Measurements from ENCODE around the gene RNF13. TPM values are rescaled to one million over a fixed set of nuclear protein-coding genes. Genes with fewer than 3 reads are reported as not detected.

RNF13 gene
- total and polyA plus RNA-seq, 3 donors from 2014 or later, result 41.7 to 85.0 (median 81.8) TPM

DNA sequence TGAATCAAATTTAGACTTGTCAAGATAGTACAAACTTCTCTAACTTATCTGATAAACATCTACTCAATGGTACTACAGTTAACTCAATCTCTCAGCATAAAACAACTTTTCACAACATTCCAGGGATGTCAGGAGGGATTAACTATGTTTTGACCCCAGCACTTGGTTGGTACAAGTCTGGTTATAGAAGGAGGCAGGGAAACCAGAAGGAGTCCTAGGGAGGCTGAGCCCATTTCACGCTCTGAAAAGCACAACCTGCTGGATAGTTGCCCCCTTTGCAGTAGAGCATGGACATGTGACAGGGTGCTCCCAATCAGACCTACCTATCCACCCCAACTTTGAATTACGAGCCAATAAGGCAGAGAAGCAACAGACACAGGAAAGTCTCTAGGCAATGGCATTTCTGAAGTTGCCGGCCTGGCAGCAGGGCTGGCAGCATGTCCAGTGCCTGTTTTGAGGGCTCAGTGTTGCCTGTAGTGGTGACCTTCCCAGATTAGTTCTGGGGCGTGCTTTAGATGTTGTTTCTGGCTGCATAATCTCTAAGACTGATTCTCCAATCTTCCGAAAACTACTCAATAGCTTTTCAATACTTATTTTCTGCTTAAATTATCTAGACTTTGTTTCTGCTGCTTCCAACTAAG lies 28.8 kb upstream of the RNF13 start:
- intact Hi-C loops (cut with DNase I; ENCODE audit: low total_unique reads), result no loop called here
- H3K9me3 ChIP-seq, result no peaks in the 10 kb centered on the region
- no peak for DNase-seq
- no peaks in the 10 kb centered on the region for H3K27me3 ChIP-seq
- H3K4me3 ChIP-seq, result no peak overlapping the region
- TF ChIP-seq, protein P1, sequence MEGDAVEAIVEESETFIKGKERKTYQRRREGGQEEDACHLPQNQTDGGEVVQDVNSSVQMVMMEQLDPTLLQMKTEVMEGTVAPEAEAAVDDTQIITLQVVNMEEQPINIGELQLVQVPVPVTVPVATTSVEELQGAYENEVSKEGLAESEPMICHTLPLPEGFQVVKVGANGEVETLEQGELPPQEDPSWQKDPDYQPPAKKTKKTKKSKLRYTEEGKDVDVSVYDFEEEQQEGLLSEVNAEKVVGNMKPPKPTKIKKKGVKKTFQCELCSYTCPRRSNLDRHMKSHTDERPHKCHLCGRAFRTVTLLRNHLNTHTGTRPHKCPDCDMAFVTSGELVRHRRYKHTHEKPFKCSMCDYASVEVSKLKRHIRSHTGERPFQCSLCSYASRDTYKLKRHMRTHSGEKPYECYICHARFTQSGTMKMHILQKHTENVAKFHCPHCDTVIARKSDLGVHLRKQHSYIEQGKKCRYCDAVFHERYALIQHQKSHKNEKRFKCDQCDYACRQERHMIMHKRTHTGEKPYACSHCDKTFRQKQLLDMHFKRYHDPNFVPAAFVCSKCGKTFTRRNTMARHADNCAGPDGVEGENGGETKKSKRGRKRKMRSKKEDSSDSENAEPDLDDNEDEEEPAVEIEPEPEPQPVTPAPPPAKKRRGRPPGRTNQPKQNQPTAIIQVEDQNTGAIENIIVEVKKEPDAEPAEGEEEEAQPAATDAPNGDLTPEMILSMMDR (IDR thresholded peaks at IDR 0.05), result no peak
- no peak for TF ChIP-seq POLR2A (IDR thresholded peaks at IDR 0.05)
- peak overlapping the region in 1 of 2 donors; percentile 38 for H3K27ac ChIP-seq
- no peaks in the 10 kb centered on the region for H3K36me3 ChIP-seq (ENCODE audit: low read depth, missing control alignments)
- no peaks in the 10 kb centered on the region for H3K4me1 ChIP-seq
- 87 to 88% methylated on average over 5 of the region's 5 CpGs for WGBS, 2 donors

DNA sequence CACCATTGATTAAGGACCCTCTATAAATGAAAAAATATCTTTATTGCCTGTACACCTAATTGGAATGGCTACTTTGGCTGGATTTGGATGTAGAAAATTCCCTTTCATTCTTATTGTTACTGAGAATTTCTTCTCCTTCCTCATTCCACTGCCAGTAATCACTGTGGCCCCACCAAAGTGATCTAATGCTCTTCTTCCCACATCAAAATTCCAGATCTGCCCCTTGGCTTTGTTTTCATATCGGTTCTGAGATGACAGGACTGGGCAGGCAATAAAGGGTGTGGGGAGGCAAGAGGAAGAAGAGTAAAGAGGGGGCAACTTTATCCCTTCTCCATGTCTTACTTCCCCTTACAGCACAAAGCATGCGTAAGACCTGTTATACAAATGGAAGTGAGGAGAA lies 22.7 kb upstream of the RNF13 start:
- no peaks in the 10 kb centered on the region for H3K36me3 ChIP-seq (ENCODE audit: low read depth, missing control alignments)
- no peak for DNase-seq
- WGBS, 2 donors, result 77 to 88% methylated on average over 2 of the region's 2 CpGs
- H3K27ac ChIP-seq, result no peak overlapping the region
- intact Hi-C loops (cut with DNase I; ENCODE audit: low total_unique reads), result no loop called here
- no peaks in the 10 kb centered on the region for H3K27me3 ChIP-seq
- TF ChIP-seq POLR2A (IDR thresholded peaks at IDR 0.05), result no peak
- no peaks in the 10 kb centered on the region for H3K4me1 ChIP-seq
- no peak overlapping the region for H3K4me3 ChIP-seq
- no peaks in the 10 kb centered on the region for H3K9me3 ChIP-seq

DNA sequence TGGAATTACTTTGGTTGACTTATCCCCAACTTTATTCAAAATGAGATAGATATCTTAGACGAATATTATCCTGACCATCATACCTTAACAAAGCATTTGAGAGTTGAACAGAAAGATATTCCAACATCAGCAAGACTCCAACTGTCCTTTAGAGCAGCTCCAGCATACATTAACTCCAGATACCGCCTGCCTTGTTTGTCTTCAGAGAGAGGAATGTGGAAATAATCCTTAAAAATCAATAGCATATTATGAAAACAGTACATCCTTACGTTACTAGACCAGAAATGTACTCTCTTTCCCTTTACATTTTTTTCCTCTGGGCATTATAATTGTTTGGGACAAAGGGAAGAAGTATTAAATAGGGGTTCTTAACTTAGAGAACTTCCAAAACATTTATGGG lies 22.3 kb upstream of the RNF13 start:
- TF ChIP-seq POLR2A (IDR thresholded peaks at IDR 0.05), result no peak
- TF ChIP-seq, protein P1 (IDR thresholded peaks at IDR 0.05), result no peak
- DNase-seq, result no peak
- intact Hi-C loops (cut with DNase I; ENCODE audit: low total_unique reads), result no loop called here
- Histone ChIP-seq H3K4me3 (no peak overlapping the region), H3K4me1 (no peaks in the 10 kb centered on the region), H3K27me3 (no peaks in the 10 kb centered on the region), H3K27ac (no peak overlapping the region), H3K9me3 (no peaks in the 10 kb centered on the region), H3K36me3 (ENCODE audit: low read depth, missing control alignments) (no peaks in the 10 kb centered on the region)
- WGBS, 2 donors, result 86 to 90% methylated on average over 3 of the region's 3 CpGs

DNA sequence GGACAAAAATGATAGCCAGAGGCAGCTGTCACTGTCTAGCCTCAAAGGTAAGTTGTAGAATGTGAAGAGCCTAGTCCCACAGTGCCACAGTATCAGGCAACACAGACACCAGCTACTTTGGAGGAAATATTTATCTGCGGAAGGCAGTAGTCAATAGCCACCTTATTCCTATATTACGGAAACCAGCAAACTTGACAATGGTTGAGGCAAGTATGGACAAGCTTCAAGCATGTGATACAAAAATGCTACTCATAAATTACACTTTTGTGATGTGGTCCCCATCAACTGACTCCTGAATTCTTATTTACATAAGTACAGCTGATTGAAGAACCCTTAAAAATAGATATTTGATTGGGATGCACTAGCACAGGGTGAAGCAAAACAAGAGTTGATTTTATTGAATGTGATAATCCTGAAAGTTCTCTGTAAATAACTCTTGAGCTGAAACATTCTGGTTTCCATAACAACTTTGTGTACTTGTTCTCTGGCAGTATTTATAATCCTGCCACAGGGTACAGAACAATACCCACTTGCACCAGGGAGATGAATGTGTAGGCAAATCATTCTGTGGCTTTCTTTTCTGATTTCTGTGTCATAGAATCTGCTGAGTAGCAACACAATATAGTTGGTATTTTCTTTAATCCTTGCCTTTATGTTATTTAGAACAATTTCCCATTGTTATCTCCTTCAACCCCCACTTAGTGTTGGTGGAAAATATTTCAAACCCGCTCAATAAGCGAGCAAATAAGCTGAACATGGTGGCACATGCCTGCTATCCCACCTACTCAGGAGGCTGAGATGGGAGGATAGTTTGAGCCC lies 20.4 kb upstream of the RNF13 start, which contains the start of gene ANKUB1:
Gene ANKUB1, minus strand, starts transcription at position 103 of the 819 bp plus-strand sequence. CDS start 188 bp downstream, outside the sequence.
- DNase-seq, result no peak
- H3K4me1 ChIP-seq, result no peaks in the 10 kb centered on the region
- TF ChIP-seq, protein P1 (IDR thresholded peaks at IDR 0.05), result no peak
- TF ChIP-seq POLR2A (IDR thresholded peaks at IDR 0.05), result no peak
- H3K4me3 ChIP-seq, result no peak within 1 kb of the TSS
- H3K27me3 ChIP-seq, result no peaks in the 10 kb centered on the region
- intact Hi-C loops (cut with DNase I; ENCODE audit: low total_unique reads), result no loop called here
- no peaks in the 10 kb centered on the region for H3K9me3 ChIP-seq
- H3K27ac ChIP-seq, result no peak within 1 kb of the TSS
- WGBS, 2 donors, result 91 to 96% methylated on average over 4 of the region's 4 CpGs
- H3K36me3 ChIP-seq (ENCODE audit: low read depth, missing control alignments), result no peaks in the 10 kb centered on the region

DNA sequence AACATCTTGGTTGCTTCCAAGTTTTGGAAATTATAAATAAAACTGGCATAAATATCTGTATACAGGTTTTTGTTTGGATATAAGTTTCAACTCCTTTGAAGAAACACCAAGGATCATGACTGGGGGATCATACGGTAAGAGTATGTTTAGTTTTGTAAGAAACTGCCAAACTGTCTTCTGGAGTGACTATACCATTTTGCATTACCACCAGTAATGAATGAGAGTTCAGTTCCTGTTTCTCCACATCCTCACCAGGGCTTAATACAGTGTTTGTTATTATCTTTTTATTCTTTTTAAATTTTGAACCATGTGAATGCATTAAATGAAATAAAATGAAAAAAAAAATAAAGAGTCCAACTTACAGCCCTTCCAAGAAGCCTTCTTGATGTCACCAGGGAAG lies 17.0 kb upstream of the RNF13 start:
- DNase-seq, result no peak
- Histone ChIP-seq H3K27me3 (no peaks in the 10 kb centered on the region), H3K36me3 (ENCODE audit: low read depth, missing control alignments) (no peaks in the 10 kb centered on the region), H3K9me3 (no peaks in the 10 kb centered on the region), H3K4me1 (no peaks in the 10 kb centered on the region), H3K27ac (no peak overlapping the region), H3K4me3 (no peak overlapping the region)
- TF ChIP-seq, protein P1 (IDR thresholded peaks at IDR 0.05), result no peak
- TF ChIP-seq POLR2A (IDR thresholded peaks at IDR 0.05), result no peak
- intact Hi-C loops (cut with DNase I; ENCODE audit: low total_unique reads), result no loop called here
- 91 to 96% methylated on average over 1 of the region's 1 CpG for WGBS, 2 donors
